GM21576 (cell line): ENCODE measurements around the gene CRB3.
"Not testable (repeated sequence)": the region's sequence is repeated elsewhere in the genome, so short reads cannot be mapped to it uniquely, and the experiment has no call there.

Experiments
- ATAC-seq: cut with Tn5 transposase; IDR thresholded peaks from one replicate; pipeline ENCODE4 v1.9.1; 2021; ENCODE audit warnings: mild to moderate bottlenecking, moderate library complexity; ENCODE audit not compliant: unreplicated experiment

CRB3 gene, protein sequence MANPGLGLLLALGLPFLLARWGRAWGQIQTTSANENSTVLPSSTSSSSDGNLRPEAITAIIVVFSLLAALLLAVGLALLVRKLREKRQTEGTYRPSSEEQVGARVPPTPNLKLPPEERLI

GRCh38 chr19:6464070-6464873 lies at the start of gene CRB3:
CRB3 (plus strand) TSS chr19:6464271; CDS start chr19:6464702, 431 bp downstream.
- no peak for ATAC-seq

GRCh38 chr19:6414793-6415590 lies 49.1 kb upstream of the CRB3 start:
- no peak for ATAC-seq

DNA sequence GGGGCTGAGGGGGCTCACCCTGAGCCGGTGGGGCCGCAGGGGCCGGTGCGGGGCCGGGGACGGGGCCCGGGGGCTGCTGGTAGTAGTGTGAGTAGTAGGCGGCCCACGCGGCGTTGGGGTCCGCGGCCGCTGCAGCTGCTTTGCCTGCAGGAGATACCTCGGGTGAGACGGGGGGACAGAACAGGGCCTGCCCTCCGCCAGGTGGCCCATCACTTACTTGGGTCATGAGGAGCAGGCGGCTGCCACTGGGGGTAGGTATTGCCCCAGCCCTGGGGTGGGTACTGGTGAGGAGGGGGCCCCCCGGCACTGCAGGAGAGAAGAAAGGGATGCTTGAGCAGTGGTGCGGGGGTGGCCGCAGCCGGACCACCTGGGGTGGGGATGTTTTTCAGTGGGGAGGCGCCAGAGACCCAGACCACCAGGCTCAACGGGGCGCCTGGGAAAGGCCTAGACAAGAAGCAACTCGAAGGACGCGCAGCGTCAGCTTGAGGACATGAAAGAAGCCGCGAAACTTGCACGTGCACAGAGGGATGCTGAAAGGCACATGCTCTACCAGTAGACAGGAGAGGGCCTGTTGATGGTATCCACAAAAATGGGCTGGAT lies 48.4 kb upstream of the CRB3 start:
- ATAC-seq, result no peak

DNA sequence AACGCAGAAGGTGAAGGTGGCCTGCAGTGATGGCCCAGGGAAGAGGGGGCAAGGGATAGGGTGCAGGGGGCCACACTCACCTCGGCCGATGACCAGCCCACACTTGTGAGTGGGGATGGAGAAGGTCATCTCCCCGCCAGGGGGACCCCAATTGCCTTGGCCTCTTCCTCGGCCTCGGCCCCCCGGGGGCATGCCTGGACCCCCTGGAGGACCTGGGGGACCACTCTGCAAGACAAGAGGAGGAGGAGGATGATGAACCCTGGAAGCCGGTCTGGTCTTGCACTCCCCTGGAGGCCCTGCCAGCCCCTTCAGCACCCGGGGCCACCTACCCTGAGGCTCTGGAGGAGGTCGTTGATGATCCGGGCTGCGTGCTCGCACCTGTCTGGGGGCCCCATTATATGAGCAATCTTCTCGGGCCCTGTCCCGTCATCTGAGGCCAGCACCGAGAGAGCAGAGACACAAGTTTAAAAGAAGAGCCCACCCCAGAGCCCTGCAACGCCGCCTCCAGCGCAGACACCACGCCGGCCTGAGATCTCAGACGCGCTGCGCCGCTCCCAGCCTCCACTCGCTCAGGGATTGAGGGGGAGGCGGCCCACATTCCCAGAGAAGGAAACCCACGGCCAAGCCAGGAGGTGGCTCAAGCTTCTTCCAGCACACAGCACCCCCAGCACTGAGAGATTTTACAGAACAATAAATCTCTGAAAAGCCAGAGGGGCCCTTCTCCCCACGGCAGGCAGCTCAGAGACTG lies 47.2 kb upstream of the CRB3 start:
- no peak for ATAC-seq

DNA sequence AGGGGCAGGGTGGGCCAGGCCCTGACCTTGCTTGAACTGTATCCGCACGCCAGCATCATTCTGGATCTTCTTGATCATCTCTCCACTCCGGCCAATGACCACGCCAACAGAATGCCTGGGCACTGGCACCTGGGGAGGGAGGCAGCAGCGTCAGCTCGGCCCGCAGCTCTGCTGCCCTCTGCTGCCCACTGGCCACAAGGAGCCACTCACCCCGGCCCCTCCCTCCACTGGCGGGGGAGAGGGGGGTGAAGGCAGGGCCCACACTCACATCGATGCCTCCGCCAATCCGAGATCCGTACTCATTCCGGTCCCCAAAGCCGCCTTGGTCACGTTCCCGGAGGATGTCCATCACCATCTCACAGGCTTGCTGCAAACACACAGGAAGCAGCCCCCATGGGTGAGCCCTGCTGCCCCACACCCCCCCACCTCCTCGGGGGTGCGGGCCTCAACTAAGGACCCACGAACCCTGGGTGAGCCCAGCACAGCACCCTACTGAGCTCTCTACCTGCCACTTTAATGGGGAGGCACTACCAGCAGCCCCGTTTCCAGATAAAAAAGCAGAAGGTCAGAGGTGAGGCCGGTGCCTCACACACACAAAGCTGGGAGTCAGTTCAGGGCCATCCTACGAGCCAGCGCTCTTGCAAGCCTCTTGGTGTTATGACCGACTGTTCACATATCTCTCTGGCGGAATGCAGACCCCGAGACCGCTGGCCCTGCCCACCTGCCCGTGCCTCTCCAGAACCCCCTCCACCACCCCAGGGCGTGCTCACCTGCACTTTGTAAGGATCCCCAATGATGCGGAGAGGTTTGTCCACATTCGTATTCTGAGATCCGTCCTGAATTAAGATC lies 46.1 kb upstream of the CRB3 start:
- ATAC-seq, result no peak

- no peak for ATAC-seq
Observed at GRCh38 chr19:6418562-6418932, 45.5 kb upstream of the CRB3 start.

DNA sequence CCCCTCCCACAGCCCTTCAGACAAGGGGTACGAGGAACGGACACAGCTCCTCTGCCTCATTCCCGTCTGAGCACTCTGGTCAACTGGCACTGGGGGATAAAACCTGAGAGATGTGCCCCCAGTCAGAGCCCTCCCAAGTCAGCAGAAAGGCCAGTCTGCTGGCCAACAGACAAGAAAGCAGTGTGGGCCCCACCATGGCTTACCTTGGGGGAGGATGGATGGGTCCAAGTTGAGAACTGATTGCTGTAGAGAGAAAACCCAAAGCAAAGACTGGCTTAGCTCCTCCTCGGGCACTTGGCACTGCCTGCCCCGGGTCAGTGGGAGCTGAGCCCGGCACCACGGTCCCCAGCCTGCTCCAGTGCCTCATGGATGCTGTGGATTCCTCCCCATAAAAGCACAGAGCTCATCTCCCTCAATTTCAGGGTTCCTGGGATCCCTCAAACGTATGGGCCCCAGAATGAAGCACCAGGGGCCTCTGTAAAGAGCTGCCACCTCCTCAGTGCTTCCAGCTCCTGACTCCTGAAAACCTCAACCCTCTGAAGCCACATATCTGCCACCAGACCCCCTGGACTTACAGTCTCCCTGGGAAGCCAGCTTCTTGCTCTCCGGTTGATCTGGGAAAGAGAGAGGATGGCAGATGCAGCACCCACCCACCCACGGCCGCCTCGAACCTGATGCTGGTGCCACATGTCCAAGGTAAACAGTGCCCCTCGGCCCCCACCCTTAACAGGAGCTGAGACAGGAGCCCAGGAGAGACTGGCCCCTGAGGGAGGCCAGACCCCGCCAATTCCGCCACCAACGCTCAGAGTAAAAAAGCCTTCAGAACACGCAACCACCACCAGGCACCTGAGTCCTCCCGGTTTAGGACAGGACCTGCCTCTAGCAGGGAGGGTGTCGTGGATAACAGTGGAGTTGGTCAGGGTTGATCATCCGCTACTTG lies 42.7 kb upstream of the CRB3 start:
- no peak for ATAC-seq

GRCh38 chr19:6423499-6424194 lies 40.4 kb upstream of the CRB3 start:
- no peak for ATAC-seq

GRCh38 chr19:6424195-6424938 lies 39.7 kb upstream of the CRB3 start, which contains the start of gene KHSRP:
KHSRP (minus strand) TSS chr19:6424811; CDS start chr19:6424701, 110 bp downstream.
- ATAC-seq, result no peak

- ATAC-seq, result peak; percentile 82
Observed at GRCh38 chr19:6424939-6425731, 38.9 kb upstream of the CRB3 start.

DNA sequence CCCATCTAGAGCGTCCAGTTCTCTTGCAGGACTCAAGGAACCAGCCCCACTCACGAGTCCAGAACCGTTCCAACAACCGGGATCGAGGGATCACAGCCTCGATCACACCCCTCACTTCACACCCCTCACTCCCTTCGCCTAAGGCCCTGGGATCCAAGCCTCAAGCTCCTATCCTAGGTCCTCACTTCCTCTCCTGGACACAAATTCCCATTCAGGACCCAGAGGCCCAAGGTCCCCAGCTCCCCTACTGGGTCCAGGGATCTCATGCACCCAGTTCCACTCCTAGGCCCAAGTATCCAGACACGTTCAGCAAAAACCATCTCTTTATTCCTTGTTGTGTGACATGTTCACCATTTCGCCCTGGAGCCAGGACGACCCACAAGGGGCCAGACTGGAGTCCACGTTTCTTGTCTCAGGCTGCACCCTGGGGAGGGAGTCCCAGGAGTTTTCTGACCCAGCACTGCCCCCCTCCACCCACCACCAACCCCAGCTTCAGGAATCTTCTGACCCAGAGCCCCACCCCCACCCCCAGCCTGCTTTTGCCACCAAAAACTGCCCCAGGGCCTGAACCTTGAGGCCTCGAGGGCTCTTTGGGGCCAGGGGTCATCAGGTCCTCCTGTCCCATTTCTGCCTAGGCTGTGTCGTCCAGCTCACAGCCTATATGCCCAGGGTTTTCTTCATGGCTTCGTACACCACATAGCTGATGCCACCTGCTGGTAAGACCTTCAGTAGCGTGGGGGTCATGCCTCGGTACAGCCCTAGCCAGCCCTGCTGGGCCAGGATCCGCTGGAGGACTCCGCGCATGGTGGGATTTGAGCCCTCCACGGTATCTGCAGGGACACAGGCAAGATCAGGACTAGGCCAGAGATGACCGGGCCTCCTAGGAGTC lies 38.1 kb upstream of the CRB3 start:
- ATAC-seq, result no peak

- no peak for ATAC-seq
Observed at GRCh38 chr19:6427131-6427530, 36.9 kb upstream of the CRB3 start.

DNA sequence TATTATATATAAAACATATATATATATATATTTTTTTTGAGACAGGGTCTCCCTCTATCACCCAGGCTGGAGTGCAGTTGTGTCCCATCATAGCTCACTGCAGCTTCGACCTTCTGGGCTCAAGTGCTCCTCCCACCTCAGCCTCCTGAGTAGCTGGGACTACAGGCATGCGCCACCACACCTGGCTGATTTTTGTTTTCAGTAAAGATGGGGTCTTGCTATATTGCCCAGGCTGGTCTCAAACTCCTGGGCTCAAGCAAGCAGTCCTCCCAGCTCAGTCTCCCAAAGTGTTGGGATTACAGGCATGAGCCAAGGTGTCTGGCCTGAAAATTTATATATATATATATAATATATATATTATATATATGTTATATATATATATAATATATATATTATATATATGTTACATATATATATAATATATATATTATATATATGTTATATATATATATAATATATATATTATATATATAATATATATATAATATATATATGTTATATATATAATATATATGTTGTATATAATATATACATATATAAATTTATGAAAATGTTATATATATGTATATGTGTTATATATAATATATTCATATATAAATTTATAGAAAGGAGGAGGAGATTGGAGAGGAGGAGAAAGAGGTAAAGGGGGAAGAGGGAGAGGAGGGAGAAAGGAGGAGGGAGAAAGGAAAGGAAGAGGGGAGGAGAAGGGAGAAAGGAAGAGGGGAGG lies 35.2 kb upstream of the CRB3 start:
- not testable (repeated sequence) for ATAC-seq

DNA sequence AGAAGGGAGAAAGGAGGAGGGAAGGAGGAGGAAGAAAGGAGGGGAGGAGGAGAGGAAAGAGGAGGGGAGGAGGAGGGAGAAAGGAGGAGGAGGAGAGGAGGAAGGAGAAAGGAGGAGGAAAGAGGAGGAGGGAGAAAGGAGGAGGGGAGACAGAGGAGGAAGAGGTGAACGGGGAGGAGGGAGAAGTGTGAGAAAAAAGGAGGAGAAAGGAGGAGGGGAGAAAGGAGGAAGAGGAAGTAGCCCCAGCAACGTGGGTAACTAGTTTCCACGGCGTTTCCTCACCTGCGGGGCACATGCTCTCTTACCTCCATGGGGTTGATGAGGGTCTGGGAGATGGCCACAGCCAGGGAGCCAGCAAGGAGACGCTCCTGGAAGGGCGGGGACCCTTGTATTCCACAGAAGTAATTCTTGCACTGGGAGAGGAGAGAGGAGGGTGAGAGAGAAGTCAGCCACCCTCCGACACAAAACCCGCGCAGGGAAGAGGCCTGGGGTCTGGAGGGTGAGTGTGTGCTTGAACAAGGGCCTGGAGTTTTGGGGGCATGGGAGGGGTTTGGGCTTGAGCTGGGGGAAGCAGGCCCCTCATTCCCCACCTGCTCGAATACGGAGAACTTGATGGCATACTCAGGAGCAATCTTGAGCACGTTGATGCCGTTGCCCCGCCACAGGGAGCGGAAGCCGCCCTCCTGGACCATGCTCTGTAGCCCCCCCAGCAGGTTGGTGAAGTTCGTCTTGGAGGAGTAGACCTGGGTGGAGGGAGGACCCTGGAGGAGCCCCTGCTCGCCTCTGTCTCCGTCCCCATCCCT lies 34.5 kb upstream of the CRB3 start:
- no peak for ATAC-seq
